Ovary (tissue), 3 donors: ENCODE measurements around the gene TTC23.

Source experiments
- EP300 ChIP-seq: sonication (generic); formaldehyde crosslinking; IDR thresholded peaks from one replicate; pipeline ENCODE4 v1.6.1; 2017; ENCODE audit warnings: antibody characterized with exemption
- POLR2A ChIP-seq: fragments of 450-650 bp; IDR thresholded peaks from one replicate; pipeline ENCODE4 v1.6.1; 2017; ENCODE audit warnings: antibody characterized with exemption, mild to moderate bottlenecking, moderate library complexity
- TF ChIP-seq, protein P1 (sequence below), 3 donors: fragments of 450-650 bp in 2 of 3; fragments of 200-600 bp in 1 of 3; IDR thresholded peaks; one replicate each; pipeline versions ENCODE4 v1.5.1 to v1.8.0; 2016 to 2022; ENCODE audit warnings: antibody characterized with exemption in 3 of 3, mild to moderate bottlenecking in 1 of 3
- donor health status: DM: no; HTN: no; CAD: no.

DNA sequence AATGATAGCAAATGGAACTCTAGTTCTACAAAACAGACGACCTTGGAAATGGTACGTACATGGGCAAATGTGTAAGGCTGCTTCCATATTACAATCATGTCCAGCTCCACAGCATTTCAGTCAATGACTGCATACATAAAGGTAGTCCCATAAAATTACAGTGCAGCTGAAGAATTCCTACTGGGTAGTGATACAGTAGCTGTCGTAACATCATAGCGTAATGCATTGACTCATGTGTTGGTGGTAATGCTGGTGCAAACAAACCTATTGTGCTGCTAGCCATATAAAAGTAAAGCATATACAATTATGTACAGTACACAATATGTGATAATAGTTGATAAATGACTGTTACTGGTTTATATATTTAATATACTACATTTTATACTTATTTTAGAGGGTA lies 18.5 kb downstream of the TTC23 start:
- TF ChIP-seq, protein P1, sequence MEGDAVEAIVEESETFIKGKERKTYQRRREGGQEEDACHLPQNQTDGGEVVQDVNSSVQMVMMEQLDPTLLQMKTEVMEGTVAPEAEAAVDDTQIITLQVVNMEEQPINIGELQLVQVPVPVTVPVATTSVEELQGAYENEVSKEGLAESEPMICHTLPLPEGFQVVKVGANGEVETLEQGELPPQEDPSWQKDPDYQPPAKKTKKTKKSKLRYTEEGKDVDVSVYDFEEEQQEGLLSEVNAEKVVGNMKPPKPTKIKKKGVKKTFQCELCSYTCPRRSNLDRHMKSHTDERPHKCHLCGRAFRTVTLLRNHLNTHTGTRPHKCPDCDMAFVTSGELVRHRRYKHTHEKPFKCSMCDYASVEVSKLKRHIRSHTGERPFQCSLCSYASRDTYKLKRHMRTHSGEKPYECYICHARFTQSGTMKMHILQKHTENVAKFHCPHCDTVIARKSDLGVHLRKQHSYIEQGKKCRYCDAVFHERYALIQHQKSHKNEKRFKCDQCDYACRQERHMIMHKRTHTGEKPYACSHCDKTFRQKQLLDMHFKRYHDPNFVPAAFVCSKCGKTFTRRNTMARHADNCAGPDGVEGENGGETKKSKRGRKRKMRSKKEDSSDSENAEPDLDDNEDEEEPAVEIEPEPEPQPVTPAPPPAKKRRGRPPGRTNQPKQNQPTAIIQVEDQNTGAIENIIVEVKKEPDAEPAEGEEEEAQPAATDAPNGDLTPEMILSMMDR (IDR thresholded peaks at IDR 0.05) = no peak
- TF ChIP-seq POLR2A (no peak), EP300 (no peak)
